H54 (cell line): ENCODE results near the gene RAD18.

Source experiments
- DNase-seq: peaks from one replicate; pipeline ENCODE4 v3.0.0; 2011; ENCODE audit warnings: low spot score, mixed read lengths; ENCODE audit not compliant: insufficient read length
- FAIRE-seq: peaks from 3 replicates; lab custom pipeline; 2011; peaks lifted over from hg19 to GRCh38; lab: Jason Lieb, UNC
- POLR2A ChIP-seq: IDR thresholded peaks from 2 replicates; pipeline ENCODE4 v1.6.1; 2011; ENCODE audit warnings: low read depth, mild to moderate bottlenecking, low read length

RAD18 gene

GRCh38 chr3:8864402-8865350 is 98.6 kb downstream of the RAD18 start:
- no peak for FAIRE-seq
- TF ChIP-seq POLR2A, result no peak
- DNase-seq, result no peak

GRCh38 chr3:8863891-8864290 is 99.4 kb downstream of the RAD18 start:
- DNase-seq, result no peak
- no peak for TF ChIP-seq POLR2A
- FAIRE-seq, result no peak

GRCh38 chr3:8857720-8858367 is 105.4 kb downstream of the RAD18 start:
- DNase-seq (no peak), FAIRE-seq (no peak)
- TF ChIP-seq POLR2A, result no peak

GRCh38 chr3:8856721-8857120 is 106.6 kb downstream of the RAD18 start:
- DNase-seq (no peak), FAIRE-seq (no peak)

GRCh38 chr3:8856071-8856470 is 107.2 kb downstream of the RAD18 start:
- FAIRE-seq (no peak), DNase-seq (no peak)
- TF ChIP-seq POLR2A, result no peak

More at GRCh38 chr3:8856721-8857120, 106.6 kb downstream of the RAD18 start:
- TF ChIP-seq POLR2A, result no peak

- DNase-seq, result no peak
- FAIRE-seq, result no peak
- TF ChIP-seq POLR2A, result no peak
Observed at GRCh38 chr3:8854656-8855055, 108.6 kb downstream of the RAD18 start.

- no peak for TF ChIP-seq POLR2A
- DNase-seq, result no peak
- no peak for FAIRE-seq
Observed at GRCh38 chr3:8853081-8853480, 110.2 kb downstream of the RAD18 start.

- no peak for FAIRE-seq
- no peak for TF ChIP-seq POLR2A
Observed at GRCh38 chr3:8852511-8852910, 110.8 kb downstream of the RAD18 start.

GRCh38 chr3:8851703-8852102 is 111.6 kb downstream of the RAD18 start:
- FAIRE-seq (no peak), DNase-seq (peak; percentile 33)
- TF ChIP-seq POLR2A, result no peak

More at GRCh38 chr3:8852511-8852910, 110.8 kb downstream of the RAD18 start:
- no peak for DNase-seq

GRCh38 chr3:8848696-8849131 is 114.6 kb downstream of the RAD18 start:
- no peak for FAIRE-seq
- no peak for DNase-seq
- TF ChIP-seq POLR2A, result no peak

GRCh38 chr3:8847317-8847716 is 116.0 kb downstream of the RAD18 start:
- FAIRE-seq, result no peak
- no peak for DNase-seq
- no peak for TF ChIP-seq POLR2A

GRCh38 chr3:8846176-8846575 is 117.1 kb downstream of the RAD18 start:
- FAIRE-seq, result no peak
- no peak for TF ChIP-seq POLR2A
- no peak for DNase-seq

GRCh38 chr3:8845641-8846040 is 117.6 kb downstream of the RAD18 start:
- no peak for TF ChIP-seq POLR2A
- FAIRE-seq, result peak; percentile 15
- DNase-seq, result peak; percentile 54

GRCh38 chr3:8843347-8843746 is 119.9 kb downstream of the RAD18 start:
- DNase-seq, result no peak
- no peak for TF ChIP-seq POLR2A
- FAIRE-seq, result no peak
